Retinal pigment epithelial cell (primary cell): ENCODE data around the gene KNSTRN.

Experiments
- DNase-seq: peaks from one replicate; pipeline ENCODE4 v3.0.0-alpha.2; 2010; ENCODE audit warnings: low read depth
- H3K4me3 ChIP-seq: 2 replicates; pipeline ENCODE4 v1.5.1; 2011; ENCODE audit warnings: mild to moderate bottlenecking, low read length, control low read depth, moderate library complexity
- CTCF ChIP-seq: conservative IDR thresholded peaks from 2 replicates; pipeline ENCODE4 v1.5.1; 2011; ENCODE audit warnings: low read depth, low read length, control low read depth, inconsistent platforms

The KNSTRN gene

GRCh38 chr15:40346579-40347558, 35.7 kb upstream of the KNSTRN start:
- H3K4me3 ChIP-seq, result no peak overlapping the region
- no peak for TF ChIP-seq CTCF
- no peak for DNase-seq

- DNase-seq, result no peak
- H3K4me3 ChIP-seq, result no peak overlapping the region
- no peak for TF ChIP-seq CTCF
Observed at GRCh38 chr15:40347559-40348473, 34.7 kb upstream of the KNSTRN start.

- TF ChIP-seq CTCF, result no peak
- H3K4me3 ChIP-seq, result no peak overlapping the region
- DNase-seq, result no peak
Observed at GRCh38 chr15:40348474-40348870, 34.0 kb upstream of the KNSTRN start.

GRCh38 chr15:40349163-40349562, 33.4 kb upstream of the KNSTRN start:
- H3K4me3 ChIP-seq, result no peak overlapping the region
- TF ChIP-seq CTCF, result no peak
- DNase-seq, result no peak

- no peak for DNase-seq
- no peak overlapping the region for H3K4me3 ChIP-seq
- TF ChIP-seq CTCF, result no peak
Observed at GRCh38 chr15:40352281-40352901, 30.1 kb upstream of the KNSTRN start.

GRCh38 chr15:40353697-40354096, 28.8 kb upstream of the KNSTRN start:
- no peak overlapping the region for H3K4me3 ChIP-seq
- no peak for TF ChIP-seq CTCF
- DNase-seq, result no peak
